AG08395 (cell line): ENCODE results near the gene LYPD6B.

ENCODE experiments used
- DNase-seq: peaks from one replicate; pipeline ENCODE4 v3.0.0; 2012; ENCODE audit warnings: mixed read lengths, low spot score

Gene LYPD6B, protein sequence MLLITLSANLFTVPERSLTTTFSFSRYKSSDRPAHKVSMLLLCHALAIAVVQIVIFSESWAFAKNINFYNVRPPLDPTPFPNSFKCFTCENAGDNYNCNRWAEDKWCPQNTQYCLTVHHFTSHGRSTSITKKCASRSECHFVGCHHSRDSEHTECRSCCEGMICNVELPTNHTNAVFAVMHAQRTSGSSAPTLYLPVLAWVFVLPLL

DNA sequence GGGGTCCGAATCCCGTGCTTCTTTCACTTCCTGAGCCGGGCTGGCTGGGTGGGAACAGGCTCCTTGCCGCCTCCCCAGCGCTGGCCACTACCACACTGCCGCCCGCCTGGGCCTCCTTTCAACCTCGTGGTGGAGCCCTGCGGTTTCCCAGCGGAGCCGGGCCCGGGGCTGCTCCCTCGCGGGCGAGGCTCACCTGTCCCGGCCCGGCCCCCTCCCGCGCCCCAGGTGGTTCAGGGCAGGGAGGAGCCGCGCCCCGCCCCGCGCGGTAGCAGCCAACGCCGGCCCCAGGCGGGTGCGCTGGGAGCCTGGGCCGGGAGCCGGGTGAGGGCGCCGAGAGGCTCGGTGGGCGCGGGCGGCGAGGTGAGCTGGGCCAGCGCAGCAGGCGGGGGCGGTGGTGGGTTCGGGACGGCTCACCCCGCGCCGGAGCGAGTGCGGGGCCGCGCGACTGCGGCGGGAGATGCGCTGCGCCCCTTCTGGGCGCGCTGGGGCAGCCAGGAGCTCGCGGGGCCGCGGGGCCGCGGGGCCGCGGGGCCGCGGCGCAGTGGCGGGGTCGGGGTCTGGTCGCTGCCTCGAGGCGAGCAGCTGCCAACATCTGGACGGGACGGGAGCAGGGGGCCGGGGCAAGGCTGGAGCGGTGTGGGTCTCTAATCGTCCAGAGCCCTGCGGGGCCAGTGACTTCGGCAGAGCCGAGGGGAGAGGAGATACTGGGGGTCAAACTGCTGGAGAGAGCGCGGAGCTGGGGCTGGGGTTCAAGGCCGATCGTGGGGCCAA is at the start of gene LYPD6B:
LYPD6B (plus strand) TSS at position 258 of the 771 bp plus-strand sequence. CDS start 92,250 bp downstream, outside the sequence.
- DNase-seq, result peak; percentile 33

DNA sequence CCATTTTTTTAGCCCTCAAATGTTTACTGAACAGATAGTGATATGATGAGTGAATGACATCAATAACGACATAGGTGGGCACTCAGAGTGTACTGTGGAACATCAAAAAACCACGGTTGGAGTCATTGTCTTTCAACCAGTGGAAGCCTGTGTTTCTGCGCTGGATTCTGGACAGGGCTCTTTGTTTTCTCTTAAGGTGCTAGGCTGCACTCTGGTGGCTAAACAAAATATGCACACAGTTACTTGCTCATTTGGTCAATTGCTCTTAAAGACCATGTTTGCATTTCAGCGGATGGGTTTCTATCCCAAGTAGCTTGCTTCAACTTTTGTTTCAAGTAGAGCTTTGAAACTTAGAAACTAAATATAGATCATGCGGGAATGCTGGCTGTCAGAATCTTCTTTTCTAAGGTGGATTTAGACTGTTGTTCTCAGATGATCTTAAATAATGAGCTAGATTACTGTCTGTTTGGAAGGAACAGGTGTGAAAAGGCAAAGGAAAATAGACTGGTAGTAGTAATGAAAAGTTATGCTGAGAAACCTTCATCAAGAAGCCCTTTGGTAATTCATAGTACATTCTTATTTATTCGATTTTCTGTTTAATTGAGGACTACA is 48.5 kb upstream of the LYPD6B start:
- peak; percentile 86 for DNase-seq

DNA sequence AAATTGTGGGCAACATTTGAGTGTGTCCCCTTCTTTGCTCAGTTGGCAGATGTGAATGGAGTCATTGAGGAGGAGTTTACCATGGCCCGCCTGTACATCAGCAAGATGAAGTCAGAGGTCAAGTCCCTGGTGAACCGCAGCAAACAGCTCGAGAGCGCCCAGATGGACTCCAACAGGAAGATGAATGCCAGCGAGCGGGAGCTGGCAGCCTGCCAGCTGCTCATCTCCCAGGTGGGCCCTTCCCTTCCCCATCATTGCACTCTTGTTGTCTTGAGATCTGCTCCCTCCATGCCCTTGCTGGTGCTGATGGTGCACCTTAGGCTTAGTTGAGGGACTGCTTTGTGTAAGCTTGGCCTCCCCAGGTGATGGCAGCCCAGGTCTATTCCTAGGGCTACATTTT is 47.5 kb upstream of the LYPD6B start:
- no peak for DNase-seq

DNA sequence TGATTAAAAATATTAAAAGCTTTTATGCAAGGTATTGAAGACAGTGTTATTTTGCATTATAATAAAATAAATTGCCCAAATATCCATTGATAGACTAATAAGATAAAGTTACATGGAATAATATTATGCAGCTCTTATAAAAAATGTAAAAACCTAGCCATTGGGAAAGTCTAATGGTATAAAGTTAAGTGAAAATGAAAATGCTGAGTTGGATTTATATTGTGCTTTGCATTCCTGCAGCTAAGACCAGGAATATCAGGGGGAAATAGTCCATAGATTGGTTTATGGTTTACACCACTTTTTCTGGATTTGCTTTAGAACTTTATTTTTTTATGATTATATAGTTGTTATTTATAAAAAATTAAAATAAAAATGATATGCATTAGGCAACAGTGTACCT is 46.1 kb upstream of the LYPD6B start:
- no peak for DNase-seq

DNA sequence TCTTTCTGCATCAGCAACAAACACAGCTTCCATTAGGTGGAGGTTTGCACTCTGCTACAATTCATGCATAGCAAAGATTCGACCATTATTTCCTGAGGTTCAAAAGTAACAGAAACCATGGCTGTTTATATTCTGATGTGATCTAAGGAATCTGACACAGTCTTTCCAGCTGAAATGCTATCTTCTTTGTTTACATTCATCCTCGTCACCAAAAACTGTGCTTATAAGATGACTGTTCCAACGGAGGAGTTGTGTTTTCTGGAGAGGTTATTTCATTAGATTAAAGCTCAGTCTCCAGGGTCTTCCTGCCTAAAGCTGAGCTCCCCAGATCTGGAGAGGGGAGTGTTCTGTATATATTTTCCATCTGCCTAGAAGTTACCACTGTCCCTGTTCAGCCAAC is 45.1 kb upstream of the LYPD6B start:
- no peak for DNase-seq

DNA sequence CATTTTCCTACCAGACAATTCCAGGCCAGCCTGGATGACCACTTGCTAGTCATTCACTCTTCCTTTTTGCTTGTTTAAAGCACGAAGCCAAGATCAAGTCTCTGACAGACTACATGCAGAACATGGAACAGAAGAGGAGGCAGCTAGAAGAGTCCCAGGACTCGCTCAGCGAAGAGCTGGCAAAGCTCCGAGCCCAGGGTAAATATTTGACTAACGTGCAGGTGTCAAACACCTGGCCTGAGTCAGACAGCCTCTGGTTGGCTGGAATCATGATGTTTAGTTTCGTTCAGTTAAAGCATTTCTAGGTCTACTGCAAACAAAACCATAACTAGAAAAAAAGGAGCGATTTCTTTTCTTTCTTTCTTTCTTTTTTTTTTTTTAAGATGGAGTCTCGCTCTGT is 44.2 kb upstream of the LYPD6B start:
- no peak for DNase-seq

DNA sequence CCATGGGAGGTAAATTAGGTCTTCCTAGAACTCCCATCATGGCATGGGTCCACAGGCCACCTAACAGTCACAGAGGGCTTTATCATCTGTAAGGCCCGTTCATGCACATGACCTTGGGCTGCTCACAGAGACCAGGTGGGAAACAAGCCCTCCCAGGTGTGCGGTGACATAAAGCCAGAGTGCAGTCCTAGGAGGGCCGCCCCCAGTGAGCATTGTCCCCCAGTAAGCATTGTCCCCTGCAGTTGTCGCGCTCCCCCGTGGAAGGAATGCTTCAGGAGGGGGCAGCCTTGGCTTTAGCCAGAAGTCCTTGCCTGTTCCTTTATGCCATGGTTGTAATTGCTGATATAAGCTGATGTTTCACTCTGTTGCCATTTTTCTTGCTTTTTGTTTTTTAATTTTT is 41.7 kb upstream of the LYPD6B start:
- no peak for DNase-seq

DNA sequence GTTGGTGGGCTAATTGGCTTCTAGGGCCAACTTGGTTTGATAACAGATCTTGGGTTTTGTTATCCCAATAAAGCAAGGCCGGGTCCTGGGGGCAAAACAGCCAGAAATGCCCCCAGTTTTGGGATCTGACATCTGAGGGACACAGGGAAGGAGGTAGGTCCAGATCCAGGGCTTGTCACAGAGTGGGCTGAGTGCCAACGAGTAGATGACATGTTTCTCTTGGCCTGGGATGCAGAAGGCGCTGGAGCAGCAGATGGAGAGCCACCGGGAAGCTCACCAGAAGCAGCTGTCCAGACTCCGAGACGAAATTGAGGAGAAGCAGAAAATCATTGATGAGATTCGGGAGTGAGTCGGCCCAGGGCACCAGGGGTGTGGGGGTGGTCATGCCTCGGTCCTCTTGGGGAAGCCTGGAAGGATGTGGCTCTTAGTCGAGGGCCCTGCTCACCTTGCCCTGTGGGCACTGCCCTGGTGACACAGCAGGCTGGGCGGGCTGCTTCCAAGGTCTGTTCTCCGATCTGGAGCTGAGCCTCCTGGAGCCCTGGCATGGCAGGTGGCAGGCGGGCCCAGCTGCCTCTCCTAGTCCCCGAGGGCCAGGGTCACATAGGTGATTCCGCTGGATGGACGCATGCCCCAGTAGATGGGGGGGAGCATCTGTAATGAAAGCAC is 40.2 kb upstream of the LYPD6B start:
- DNase-seq, result no peak

DNA sequence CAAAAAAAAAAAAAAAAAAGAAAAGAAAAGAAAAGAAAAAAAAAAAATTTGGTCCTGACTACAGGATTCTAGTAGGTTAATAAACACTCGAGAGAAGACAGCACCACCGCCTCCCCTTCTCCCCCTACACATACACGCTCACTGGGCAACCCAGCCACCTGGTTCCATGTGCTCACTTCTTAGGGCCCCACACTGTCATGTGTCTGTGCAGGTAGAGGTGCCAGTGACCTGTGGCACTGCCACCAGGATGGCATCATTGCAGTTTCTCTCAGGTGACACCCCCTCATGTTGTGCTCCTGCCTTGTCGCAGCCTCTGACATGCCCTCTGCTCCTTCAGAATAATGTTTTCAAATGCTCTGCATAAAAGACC is 39.7 kb upstream of the LYPD6B start:
- no peak for DNase-seq

DNA sequence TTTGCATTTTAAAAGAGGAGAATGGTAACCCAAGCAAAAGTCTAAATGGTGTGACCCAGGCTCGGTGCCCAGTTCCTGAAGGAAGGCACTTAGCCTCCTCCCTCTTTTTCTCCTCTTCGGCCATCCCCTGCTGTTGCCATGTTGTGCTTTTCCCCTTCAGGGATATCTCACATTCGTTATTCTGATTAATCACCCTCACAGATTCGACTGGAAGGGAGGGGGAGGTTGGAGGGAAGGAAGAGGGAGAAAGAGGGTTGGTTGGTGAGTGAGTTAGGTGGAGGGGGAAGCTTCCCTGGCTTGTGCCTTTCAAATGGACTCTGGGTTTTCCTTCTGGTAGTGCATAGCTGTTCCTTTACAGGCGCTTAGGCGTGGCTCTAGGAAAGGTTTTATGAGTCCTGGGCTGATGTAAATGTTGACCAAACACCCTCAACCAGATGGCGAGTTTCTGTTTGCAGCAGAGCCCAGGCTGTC is 39.0 kb upstream of the LYPD6B start:
- no peak for DNase-seq

DNA sequence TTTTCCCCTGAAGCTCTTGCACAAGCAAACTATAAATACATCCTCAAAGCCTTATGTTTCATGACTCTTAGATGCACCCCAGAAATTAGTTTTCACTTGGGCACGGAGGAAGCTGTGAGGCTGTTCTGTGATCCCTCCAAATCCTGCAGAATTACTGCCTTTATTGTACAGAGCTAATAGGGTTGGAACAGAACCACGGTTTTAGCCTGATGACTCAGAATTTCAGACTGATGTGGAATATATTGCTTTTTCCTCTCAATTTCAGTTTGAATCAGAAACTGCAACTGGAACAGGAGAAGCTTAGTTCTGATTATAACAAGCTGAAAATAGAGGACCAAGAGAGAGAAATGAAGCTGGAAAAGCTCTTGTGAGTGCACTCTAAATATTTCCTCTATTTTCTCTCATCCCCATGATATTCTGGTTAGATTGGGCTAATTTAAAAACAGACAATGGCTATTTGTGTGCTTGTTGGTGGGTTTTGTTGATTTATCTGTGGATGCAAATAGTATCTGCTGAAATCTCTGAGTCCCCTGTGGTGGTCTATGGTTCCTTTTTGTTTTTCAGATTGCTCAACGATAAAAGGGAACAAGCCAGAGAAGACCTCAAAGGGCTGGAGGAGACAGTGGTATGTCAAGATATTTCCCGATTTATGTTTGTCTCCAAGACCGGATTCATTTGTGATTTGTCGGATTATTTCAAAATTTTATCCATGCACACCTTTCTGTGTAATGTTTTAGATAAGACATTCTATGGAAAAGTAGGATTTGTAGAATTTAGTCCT is 38.2 kb upstream of the LYPD6B start:
- DNase-seq, result peak; percentile 46

DNA sequence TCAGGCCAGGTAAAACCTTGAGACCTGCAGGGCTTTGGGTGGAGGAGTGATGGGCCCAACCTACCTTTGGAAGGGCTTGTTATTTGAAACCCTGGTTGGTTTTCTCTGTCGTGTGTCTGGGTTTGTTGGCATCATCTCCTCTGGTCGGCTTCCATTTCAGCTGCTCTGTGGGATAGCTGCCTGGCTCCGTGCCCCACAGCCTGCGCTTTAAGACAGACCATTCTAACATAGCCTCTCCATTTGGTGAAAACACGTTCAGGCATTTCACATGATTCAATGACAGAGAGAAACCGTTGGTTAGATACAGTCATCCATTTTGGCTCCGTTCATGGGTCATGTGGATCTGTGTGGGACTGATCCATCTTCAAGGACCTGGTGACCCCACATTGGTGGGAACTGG is 37.0 kb upstream of the LYPD6B start:
- no peak for DNase-seq

DNA sequence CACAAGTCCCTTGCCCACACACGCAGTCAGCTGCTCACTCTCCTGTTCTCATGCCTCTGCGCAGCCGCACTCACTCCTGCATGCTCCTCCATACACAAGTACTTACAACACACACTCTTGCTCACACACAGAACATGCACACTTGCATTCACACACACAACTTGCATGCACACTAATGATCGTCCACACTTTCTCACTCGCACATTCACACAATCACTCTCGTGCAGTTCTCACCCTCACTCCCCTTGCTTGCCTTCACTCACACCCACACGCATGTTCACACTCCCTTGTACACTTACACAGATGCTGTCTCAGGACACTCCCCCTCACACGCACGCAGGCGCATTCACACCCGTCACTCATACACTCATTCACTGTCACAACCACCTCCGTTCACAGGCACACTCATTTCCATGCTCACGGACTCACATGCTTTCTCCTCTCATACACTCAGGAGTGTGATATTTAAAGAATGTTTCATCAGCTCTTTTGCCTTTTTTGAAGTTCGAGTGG is 36.1 kb upstream of the LYPD6B start:
- DNase-seq, result no peak

DNA sequence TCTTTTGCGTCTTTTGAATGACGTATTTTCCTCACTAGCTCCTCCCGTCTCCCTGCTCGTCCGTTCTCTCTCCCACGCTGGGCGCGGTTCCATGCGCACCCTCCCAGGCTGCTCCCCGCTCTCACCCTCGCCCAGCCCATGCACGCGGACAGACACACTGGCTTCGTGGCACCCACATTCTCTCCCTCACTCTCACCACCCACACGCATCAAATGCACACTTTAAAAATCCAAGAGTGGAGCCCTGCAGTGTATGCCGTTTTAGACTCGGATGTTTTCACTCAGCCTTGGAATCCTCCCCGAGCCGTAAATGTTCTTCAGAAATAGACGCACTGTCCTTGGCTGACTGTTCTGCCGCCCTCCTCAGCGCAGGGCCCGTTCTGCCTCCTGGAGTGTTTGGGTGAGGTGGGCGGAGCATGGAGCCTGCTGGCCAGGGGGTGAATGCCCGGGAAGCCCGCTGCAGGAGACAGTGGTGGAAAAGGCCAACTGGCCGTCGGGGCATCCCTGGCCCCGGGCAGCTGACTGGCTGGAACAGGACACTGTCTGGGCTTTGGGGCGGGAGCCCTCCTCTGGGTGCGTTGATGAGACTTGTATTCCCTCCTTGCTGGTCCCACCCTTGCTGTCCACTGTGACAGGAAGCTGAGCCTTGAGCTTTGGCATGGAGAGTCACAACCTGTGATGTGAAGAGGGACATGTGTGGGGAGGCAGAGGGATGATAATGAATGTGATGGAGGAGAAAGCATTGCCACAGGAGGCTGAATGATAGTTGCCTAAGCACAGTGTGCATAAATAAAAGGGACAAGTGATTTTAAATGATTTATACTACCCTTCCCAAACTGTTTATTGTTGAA is 35.4 kb upstream of the LYPD6B start:
- no peak for DNase-seq

DNA sequence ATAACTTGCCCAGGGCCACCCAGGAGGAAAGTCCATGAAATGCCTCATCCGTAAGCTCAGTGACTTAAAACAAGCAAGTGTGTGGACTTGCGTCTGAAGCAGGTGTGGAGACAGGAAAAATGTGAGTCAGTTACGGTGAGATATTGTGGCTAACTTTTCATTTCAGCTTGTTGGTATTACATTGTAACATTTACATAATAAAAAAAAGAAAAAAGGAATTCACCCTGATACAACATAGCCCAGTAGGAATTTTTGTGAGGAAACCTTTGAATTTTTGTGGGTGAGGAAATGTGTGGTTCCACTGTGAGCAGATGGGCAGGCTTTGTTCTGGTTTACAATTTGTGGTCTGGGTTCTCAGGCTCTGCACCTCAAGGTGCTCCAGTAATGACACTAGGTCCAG is 33.7 kb upstream of the LYPD6B start:
- DNase-seq, result peak; percentile 79

DNA sequence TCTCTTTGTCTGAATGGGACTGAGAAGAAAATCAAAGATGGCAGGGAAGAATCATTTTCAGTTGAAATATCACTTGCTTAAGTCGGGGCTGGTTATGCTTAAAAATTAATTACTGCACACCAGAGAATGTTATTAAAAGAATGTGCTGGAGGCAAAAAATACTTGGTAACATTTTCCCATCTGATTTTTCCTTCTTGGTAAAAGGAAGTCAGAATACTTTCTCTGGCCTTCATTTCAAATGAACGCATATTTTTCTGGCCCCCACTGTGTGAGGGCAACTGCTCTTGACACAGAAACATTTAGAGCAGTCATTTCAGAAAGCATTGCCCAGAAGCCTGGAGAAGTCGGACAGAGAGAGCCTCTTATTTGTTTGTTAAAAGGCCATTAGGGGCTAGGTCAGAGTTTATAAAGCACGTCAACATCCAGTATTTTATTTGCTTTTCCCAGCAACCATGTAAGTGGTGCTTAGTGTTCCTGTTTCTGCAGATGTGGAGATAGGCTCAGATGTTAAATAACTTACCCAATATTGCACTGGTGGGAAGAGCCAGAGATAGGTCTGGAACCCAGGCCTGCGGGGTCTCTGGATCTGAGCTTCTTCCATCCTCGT is 32.9 kb upstream of the LYPD6B start:
- DNase-seq, result peak; percentile 18

DNA sequence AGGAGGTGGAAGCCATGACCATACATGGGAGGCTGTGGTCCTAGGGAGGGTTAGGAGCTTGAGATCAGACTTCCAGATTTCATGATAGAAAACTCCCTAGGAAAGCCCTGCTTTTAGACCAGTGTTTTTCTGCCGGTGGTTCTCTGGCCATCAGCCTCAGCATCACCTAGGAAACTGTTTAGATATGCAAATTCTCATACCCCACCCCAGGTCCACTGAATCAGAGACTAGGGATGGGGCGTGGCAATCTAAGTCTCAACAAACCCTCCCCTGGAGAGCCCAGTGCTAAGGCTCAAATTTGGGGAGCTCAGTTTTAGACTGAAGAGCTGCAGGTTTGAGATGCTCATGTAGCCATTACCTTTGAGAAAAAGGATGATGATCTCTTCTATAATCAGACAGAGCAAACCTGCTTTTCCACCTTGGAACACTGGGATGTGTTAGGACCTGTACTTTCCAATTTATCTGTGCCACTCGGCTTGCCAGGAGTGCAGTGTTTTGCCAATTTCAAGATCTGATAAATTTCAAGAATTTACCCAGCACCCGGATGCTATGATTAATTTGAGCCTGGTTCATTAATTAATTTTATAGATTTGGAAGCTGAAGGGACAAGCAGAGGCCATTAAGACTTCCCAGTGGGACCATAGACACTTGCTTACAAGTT is 31.5 kb upstream of the LYPD6B start:
- no peak for DNase-seq

DNA sequence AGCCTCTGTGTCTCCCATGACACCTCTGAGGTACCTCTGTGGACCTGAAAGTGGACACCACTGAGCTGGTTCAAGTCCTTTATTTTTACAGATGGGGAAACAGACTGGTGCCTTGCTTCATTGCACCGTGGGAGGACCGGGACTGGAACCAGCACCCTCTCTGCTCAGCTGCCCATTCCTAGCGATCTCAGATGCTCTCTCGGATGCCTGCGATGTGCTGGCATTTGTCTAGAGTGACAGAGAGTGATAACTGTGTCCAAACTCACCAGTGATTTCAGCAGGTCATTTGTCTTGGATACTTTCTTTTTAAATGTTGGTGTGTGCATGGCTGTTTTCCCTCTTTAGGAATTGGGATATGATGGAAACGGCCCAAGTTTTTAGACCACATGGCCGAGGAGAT is 30.1 kb upstream of the LYPD6B start:
- DNase-seq, result no peak

DNA sequence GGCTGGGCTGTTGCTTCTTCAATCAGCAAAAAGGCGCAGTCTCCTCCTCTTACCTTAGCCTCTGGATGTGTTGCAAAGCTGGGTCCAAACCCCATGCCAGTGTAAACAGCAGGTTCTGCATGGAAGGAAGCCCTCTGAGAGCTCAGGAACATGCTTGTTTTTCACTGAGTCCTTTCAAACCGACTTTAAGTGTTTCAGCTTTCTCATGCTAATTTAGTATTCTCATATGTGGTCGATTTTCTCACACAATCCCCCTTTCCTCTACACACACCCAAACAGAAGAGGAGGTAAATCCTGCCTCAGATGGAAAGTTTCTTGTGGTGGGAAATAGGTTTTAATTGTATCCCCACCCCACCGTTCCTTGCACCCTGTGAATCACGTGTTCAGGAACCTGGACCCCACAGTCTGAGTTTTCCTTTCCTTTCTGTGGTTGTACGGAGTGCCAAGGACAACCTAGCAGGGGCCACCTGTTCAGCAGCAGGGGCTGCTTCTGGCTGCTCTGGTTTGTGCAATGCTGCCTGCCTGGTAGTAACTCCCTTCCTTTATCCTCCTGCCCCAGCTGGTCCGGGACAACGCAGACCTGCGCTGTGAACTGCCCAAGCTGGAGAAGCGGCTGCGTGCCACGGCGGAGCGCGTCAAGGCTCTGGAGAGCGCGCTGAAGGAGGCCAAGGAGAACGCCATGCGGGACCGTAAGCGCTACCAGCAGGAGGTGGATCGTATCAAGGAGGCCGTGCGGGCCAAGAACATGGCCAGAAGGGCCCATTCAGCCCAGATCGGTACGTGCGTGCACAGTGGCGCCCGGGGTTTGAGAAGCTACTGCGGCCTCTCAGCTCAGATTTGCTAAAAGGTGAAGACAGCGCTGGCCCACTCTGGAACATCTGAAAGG is 28.7 kb upstream of the LYPD6B start:
- DNase-seq, result no peak
